Suprapubic skin (tissue), 4 donors: ENCODE data around the gene ACAT2. TPM values are rescaled to one million over a fixed set of nuclear protein-coding genes. Genes with fewer than 3 reads are reported as not detected.
"Not testable (repeated sequence)": the region's sequence is repeated elsewhere in the genome, so short reads cannot be mapped to it uniquely, and the experiment has no call there.

Experiments used
- DNase-seq, 2 donors: peaks; one replicate each; pipeline ENCODE4 v3.0.0-alpha.2; 2019; ENCODE audit warnings: low spot score in 2 of 2
- H3K27ac ChIP-seq: fragments of 200-600 bp; sonication (generic); one replicate; pipeline ENCODE4 v1.5.1; 2019
- H3K27me3 ChIP-seq: fragments of 200-600 bp; sonication (generic); one replicate; pipeline ENCODE4 v1.5.1; 2019
- H3K36me3 ChIP-seq: fragments of 200-600 bp; sonication (generic); one replicate; pipeline ENCODE4 v1.5.1; 2019
- H3K4me1 ChIP-seq: fragments of 200-600 bp; sonication (generic); one replicate; pipeline ENCODE4 v1.5.1; 2019
- H3K4me3 ChIP-seq: fragments of 200-600 bp; sonication (generic); one replicate; pipeline ENCODE4 v1.5.1; 2019; ENCODE audit warnings: mild to moderate bottlenecking
- H3K9me3 ChIP-seq: fragments of 200-600 bp; sonication (generic); one replicate; pipeline ENCODE4 v1.5.1; 2019
- CTCF ChIP-seq, 2 donors: fragments of 200-600 bp in 1 of 2; fragments of 450-650 bp in 1 of 2; sonication (generic) in 1 of 2; IDR thresholded peaks; one replicate each; pipeline ENCODE4 v1.5.1; 2016 to 2019; ENCODE audit warnings: antibody characterized with exemption in 2 of 2, mild to moderate bottlenecking in 1 of 2, moderate library complexity in 1 of 2
- EP300 ChIP-seq: sonication (generic); formaldehyde crosslinking; IDR thresholded peaks from one replicate; pipeline ENCODE4 v1.6.1; 2017; ENCODE audit warnings: antibody characterized with exemption
- POLR2A ChIP-seq, 2 donors: fragments of 450-650 bp; IDR thresholded peaks; one replicate each; pipeline ENCODE4 v1.6.1; 2017; ENCODE audit warnings: antibody characterized with exemption in 2 of 2, mild to moderate bottlenecking in 2 of 2, moderate library complexity in 2 of 2
- POLR2AphosphoS5 ChIP-seq, 3 donors: sonication (generic); formaldehyde crosslinking; IDR thresholded peaks; one replicate each; pipeline ENCODE4 v1.6.1; 2017; ENCODE audit warnings: antibody characterized with exemption in 3 of 3
- WGBS: methylation state at CpG from one replicate; pipeline ENCODE4 v1.1.5; 2018; 5-methylcytosine and 5-hydroxymethylcytosine counted together
- total RNA-seq, 4 donors: library from RNA; depleted of rRNA; stranded (reverse); fragments of >200 nt; gene quantifications; one replicate each; pipeline ENCODE4 v1.1.0, GENCODE V29; 2016

ACAT2 gene
- total RNA-seq: 10 to 100 TPM in 3 of 4 donors, 1 to 10 TPM in 1; 7.2 to 23.1 (median 15.6) TPM

GRCh38 chr6:159761873-159762680, at the start of gene ACAT2:
ACAT2 (plus strand) TSS chr6:159762045; CDS start chr6:159762088, 43 bp downstream.
- Histone ChIP-seq H3K4me1 (peaks cover 19% of the 10 kb centered on the region), H3K9me3 (no peaks in the 10 kb centered on the region), H3K36me3 (peaks cover 31% of the 10 kb centered on the region), H3K27me3 (no peaks in the 10 kb centered on the region), H3K27ac (peak within 1 kb of the TSS; percentile 98), H3K4me3 (peak within 1 kb of the TSS; percentile 95)
- whole genome bisulfite sequencing: 4% methylated on average over 26 of the region's 76 CpGs
- DNase-seq: peak; percentile 98 to 99
- no peak for TF ChIP-seq EP300
- TF ChIP-seq POLR2A (IDR thresholded peaks at IDR 0.05): peak in 1 of 2 donors; percentile 1
- peak in 2 of 3 donors; percentile 6 to 81 for TF ChIP-seq POLR2AphosphoS5 (IDR thresholded peaks at IDR 0.05)
- TF ChIP-seq CTCF (IDR thresholded peaks at IDR 0.05): no peak

GRCh38 chr6:159712389-159712788, 49.5 kb upstream of the ACAT2 start:
- 80% methylated on average over 3 of the region's 3 CpGs for WGBS

GRCh38 chr6:159713984-159714383, 47.9 kb upstream of the ACAT2 start:
- H3K4me1 ChIP-seq: peaks cover 51% of the 10 kb centered on the region
- no peak for DNase-seq
- H3K9me3 ChIP-seq: no peaks in the 10 kb centered on the region
- no peaks in the 10 kb centered on the region for H3K27me3 ChIP-seq
- H3K27ac ChIP-seq: no peak overlapping the region
- TF ChIP-seq EP300 (no peak), CTCF (IDR thresholded peaks at IDR 0.05) (no peak), POLR2A (IDR thresholded peaks at IDR 0.05) (no peak), POLR2AphosphoS5 (IDR thresholded peaks at IDR 0.05) (no peak)
- H3K4me3 ChIP-seq: no peak overlapping the region
- no peaks in the 10 kb centered on the region for H3K36me3 ChIP-seq
- 95% methylated on average over 7 of the region's 7 CpGs for WGBS

More at GRCh38 chr6:159712389-159712788, 49.5 kb upstream of the ACAT2 start:
- not testable (repeated sequence) for H3K27me3 ChIP-seq, H3K4me3 ChIP-seq, H3K9me3 ChIP-seq, H3K27ac ChIP-seq, H3K36me3 ChIP-seq, DNase-seq
- peaks cover 37% of the 10 kb centered on the region for H3K4me1 ChIP-seq

- DNase-seq: no peak
- TF ChIP-seq POLR2AphosphoS5 (IDR thresholded peaks at IDR 0.05) (no peak), POLR2A (IDR thresholded peaks at IDR 0.05) (no peak), CTCF (IDR thresholded peaks at IDR 0.05) (no peak), EP300 (no peak)
- WGBS: 57% methylated on average over 5 of the region's 5 CpGs
Observed at GRCh38 chr6:159714404-159714803, 47.4 kb upstream of the ACAT2 start.

GRCh38 chr6:159715166-159715565, 46.7 kb upstream of the ACAT2 start:
- no peak for TF ChIP-seq EP300
- no peak for TF ChIP-seq POLR2A (IDR thresholded peaks at IDR 0.05)
- TF ChIP-seq CTCF (IDR thresholded peaks at IDR 0.05): no peak
- no peak for TF ChIP-seq POLR2AphosphoS5 (IDR thresholded peaks at IDR 0.05)
- Histone ChIP-seq H3K27ac (peak overlapping the region; percentile 93), H3K27me3 (no peaks in the 10 kb centered on the region), H3K4me1 (peaks cover 54% of the 10 kb centered on the region), H3K4me3 (no peak overlapping the region), H3K9me3 (no peaks in the 10 kb centered on the region), H3K36me3 (no peaks in the 10 kb centered on the region)
- WGBS: 91% methylated on average over 3 of the region's 3 CpGs
- no peak for DNase-seq

More at GRCh38 chr6:159714404-159714803, 47.4 kb upstream of the ACAT2 start:
- H3K9me3 ChIP-seq: no peaks in the 10 kb centered on the region
- no peak overlapping the region for H3K4me3 ChIP-seq
- H3K4me1 ChIP-seq: peaks cover 54% of the 10 kb centered on the region
- H3K36me3 ChIP-seq: no peaks in the 10 kb centered on the region
- H3K27ac ChIP-seq: peak overlapping the region; percentile 93
- H3K27me3 ChIP-seq: no peaks in the 10 kb centered on the region
